Urinary bladder (tissue), 4 donors: Measurements from ENCODE around the gene DNMT1. TPM values are rescaled to one million over a fixed set of nuclear protein-coding genes. Genes with fewer than 3 reads are reported as not detected.

Experiments
- DNase-seq: peaks from one replicate; pipeline ENCODE4 v3.0.0-alpha.2; 2015; ENCODE audit errors: extremely low spot score
- H3K27ac ChIP-seq: one replicate; pipeline ENCODE4 v1.5.1; 2013; ENCODE audit warnings: low read depth, mild to moderate bottlenecking, moderate library complexity
- H3K36me3 ChIP-seq: one replicate; pipeline ENCODE4 v1.6.1; 2013; ENCODE audit warnings: mild to moderate bottlenecking, moderate library complexity; ENCODE audit not compliant: insufficient read depth
- H3K4me1 ChIP-seq: one replicate; pipeline ENCODE4 v1.6.1; 2013; ENCODE audit warnings: mild to moderate bottlenecking, moderate library complexity; ENCODE audit not compliant: insufficient read depth
- H3K4me3 ChIP-seq: one replicate; pipeline ENCODE4 v1.5.1; 2013; ENCODE audit warnings: low read depth, low read length
- WGBS: extraction: QIAGEN DNeasy Blood & Tissue Kit; methylation state at CpG from one replicate; pipeline ENCODE4 v1.1.7; 2013; 5-methylcytosine and 5-hydroxymethylcytosine counted together
- polyA plus RNA-seq: library from polyadenylated mRNA; stranded (reverse); fragments of 200-250 nt; gene quantifications from one replicate; pipeline ENCODE4 v1.2.3, GENCODE V29; 2013
- total RNA-seq: library from RNA; depleted of rRNA; stranded (reverse); fragments of >200 nt; gene quantifications from one replicate; pipeline ENCODE4 v1.2.3, GENCODE V29; 2014
- donor health status: healthy with polysubstance abuse.
- donor health status: healthy.

The DNMT1 gene
- total and polyA plus RNA-seq, 2 donors: 32.5 to 35.5 TPM

GRCh38 chr19:10116085-10116865 is 78.5 kb downstream of the DNMT1 start:
- no peak overlapping the region for H3K27ac ChIP-seq
- WGBS: 85% methylated on average over 35 of the region's 35 CpGs
- no peak overlapping the region for H3K4me3 ChIP-seq
- no peaks in the 10 kb centered on the region for H3K4me1 ChIP-seq
- H3K36me3 ChIP-seq: peaks cover 2% of the 10 kb centered on the region
- DNase-seq: no peak

- Histone ChIP-seq H3K36me3 (peaks cover 6% of the 10 kb centered on the region), H3K27ac (no peak overlapping the region), H3K4me1 (no peaks in the 10 kb centered on the region), H3K4me3 (no peak overlapping the region)
- WGBS: 85% methylated on average over 45 of the region's 45 CpGs
- no peak for DNase-seq
Observed at GRCh38 chr19:10115392-10116084, 79.2 kb downstream of the DNMT1 start.

- Histone ChIP-seq H3K4me1 (no peaks in the 10 kb centered on the region), H3K36me3 (peaks cover 12% of the 10 kb centered on the region), H3K27ac (no peak overlapping the region), H3K4me3 (no peak overlapping the region)
- 77% methylated on average over 26 of the region's 26 CpGs for WGBS
- no peak for DNase-seq
Observed at GRCh38 chr19:10114651-10115391, 79.9 kb downstream of the DNMT1 start.

GRCh38 chr19:10113964-10114650 is 80.6 kb downstream of the DNMT1 start:
- H3K36me3 ChIP-seq: peaks cover 16% of the 10 kb centered on the region
- H3K27ac ChIP-seq: no peak overlapping the region
- WGBS: 88% methylated on average over 43 of the region's 43 CpGs
- H3K4me3 ChIP-seq: no peak overlapping the region
- DNase-seq: no peak
- H3K4me1 ChIP-seq: no peaks in the 10 kb centered on the region

- Histone ChIP-seq H3K4me1 (no peaks in the 10 kb centered on the region), H3K4me3 (no peak overlapping the region), H3K27ac (no peak overlapping the region), H3K36me3 (peaks cover 16% of the 10 kb centered on the region)
- WGBS: 70% methylated on average over 19 of the region's 19 CpGs
- DNase-seq: no peak
Observed at GRCh38 chr19:10113592-10113963, 81.2 kb downstream of the DNMT1 start.

GRCh38 chr19:10112895-10113591 is 81.7 kb downstream of the DNMT1 start:
- H3K4me1 ChIP-seq: no peaks in the 10 kb centered on the region
- WGBS: 22% methylated on average over 25 of the region's 25 CpGs
- DNase-seq: no peak
- no peak overlapping the region for H3K4me3 ChIP-seq
- peaks cover 16% of the 10 kb centered on the region for H3K36me3 ChIP-seq
- no peak overlapping the region for H3K27ac ChIP-seq

- Histone ChIP-seq H3K27ac (no peak overlapping the region), H3K36me3 (peaks cover 16% of the 10 kb centered on the region), H3K4me3 (no peak overlapping the region), H3K4me1 (no peaks in the 10 kb centered on the region)
- 58% methylated on average over 23 of the region's 23 CpGs for WGBS
- no peak for DNase-seq
Observed at GRCh38 chr19:10112037-10112761, 82.6 kb downstream of the DNMT1 start.

- Histone ChIP-seq H3K27ac (no peak within 1 kb of the TSS), H3K4me3 (no peak within 1 kb of the TSS), H3K4me1 (no peaks in the 10 kb centered on the region), H3K36me3 (peaks cover 14% of the 10 kb centered on the region)
- WGBS: 63% methylated on average over 8 of the region's 8 CpGs
- no peak for DNase-seq
Observed at GRCh38 chr19:10111405-10111811, 83.3 kb downstream of the DNMT1 start, which contains the start of gene P2RY11. Gene P2RY11 (plus strand): TSS chr19:10111693. CDS start chr19:10111722, 29 bp downstream.

GRCh38 chr19:10110972-10111317 is 83.8 kb downstream of the DNMT1 start:
- DNase-seq: no peak
- no peak overlapping the region for H3K4me3 ChIP-seq
- WGBS: 92% methylated on average over 19 of the region's 19 CpGs
- H3K4me1 ChIP-seq: no peaks in the 10 kb centered on the region
- peaks cover 14% of the 10 kb centered on the region for H3K36me3 ChIP-seq
- no peak overlapping the region for H3K27ac ChIP-seq

GRCh38 chr19:10110076-10110971 is 84.4 kb downstream of the DNMT1 start:
- no peak for DNase-seq
- Histone ChIP-seq H3K36me3 (peaks cover 14% of the 10 kb centered on the region), H3K4me1 (no peaks in the 10 kb centered on the region), H3K27ac (no peak overlapping the region), H3K4me3 (no peak overlapping the region)
- 93% methylated on average over 44 of the region's 44 CpGs for WGBS

- no peaks in the 10 kb centered on the region for H3K4me1 ChIP-seq
- 92% methylated on average over 14 of the region's 14 CpGs for WGBS
- DNase-seq: no peak
- H3K4me3 ChIP-seq: no peak overlapping the region
- H3K27ac ChIP-seq: no peak overlapping the region
- H3K36me3 ChIP-seq: peaks cover 14% of the 10 kb centered on the region
Observed at GRCh38 chr19:10109528-10109927, 85.2 kb downstream of the DNMT1 start.
